HCT116 (cell line): ENCODE results near the gene CAMP. TPM values are rescaled to one million over a fixed set of nuclear protein-coding genes. Genes with fewer than 3 reads are reported as not detected.
"Not testable (repeated sequence)": the region's sequence is repeated elsewhere in the genome, so short reads cannot be mapped to it uniquely, and the experiment has no call there.

Source experiments
- ATAC-seq: fragments of 200-7000 bp; cut with Tn5 transposase; 2 replicates; pipeline ENCODE4 v1.9.1; 2020; ENCODE audit warnings: mild to moderate bottlenecking, moderate library complexity
- BruUV-seq: library from RNA; stranded (reverse); fragments of 400-500 nt; replicated peaks from 2 replicates; lab custom pipeline; 2021; lab: Mats Ljungman, UMichigan
- CTCF ChIA-PET: fragments of 300-600 bp; sonication (Branson Sonifier 250); formaldehyde crosslinking; loops from one replicate; lab custom pipeline; 2021; ENCODE audit warnings: antibody characterized with exemption; lab: Charles Lee
- POLR2A ChIA-PET: fragments of 300-600, 350-600 bp; sonication (Branson Sonifier 250); formaldehyde crosslinking; loops from one replicate; lab custom pipeline; 2021; ENCODE audit warnings: antibody characterized with exemption; lab: Charles Lee
- RAD21 ChIA-PET, 2 experiments: fragments of 300-600 bp; sonication (Branson Sonifier 250); formaldehyde crosslinking; loops; one replicate each; lab custom pipeline; 2023; ENCODE audit warnings: low total read pairs in 2 of 2; ENCODE audit not compliant: uncharacterized antibody in 2 of 2, unreplicated experiment in 2 of 2, low non-redundant PET in 1 of 2; lab: Charles Lee
- DNase-seq: peaks from one replicate; pipeline ENCODE4 v3.0.0-alpha.2; 2010; ENCODE audit warnings: low read depth, low spot score
- H2AFZ ChIP-seq: fragments of 200-600 bp; shearing (Covaris generic), sonication (generic); 2 replicates; pipeline ENCODE4 v1.6.1; 2017; ENCODE audit warnings: low read depth, mixed run types, mixed read lengths, antibody characterized with exemption, low read length; ENCODE audit not compliant: poor library complexity, severe bottlenecking
- H3K27ac ChIP-seq: 2 replicates; pipeline ENCODE4 v1.5.1; 2012; ENCODE audit warnings: low read depth, low read length
- H3K27me3 ChIP-seq: fragments of 200-600 bp; sonication (generic); 2 replicates; pipeline ENCODE4 v1.6.1; 2016; ENCODE audit warnings: mixed run types, low read length, mixed read lengths; ENCODE audit not compliant: insufficient read depth
- H3K36me3 ChIP-seq, 2 experiments: fragments of 200-500 bp in 1 of 2; fragments of 200-600 bp in 1 of 2; sonication (Bioruptor generic) in 1 of 2; sonication (generic) in 1 of 2; 2 replicates each; pipeline versions ENCODE4 v1.5.1 to v1.6.1; 2014 to 2016; ENCODE audit warnings: low read length in 2 of 2, inconsistent platforms in 1 of 2, mixed read lengths in 1 of 2, mixed run types in 1 of 2; ENCODE audit not compliant: insufficient read depth in 2 of 2, control insufficient read depth in 1 of 2
- H3K4me1 ChIP-seq, 2 experiments: fragments of 200-600 bp in 1 of 2; sonication (generic) in 1 of 2; 2 replicates each; pipeline versions ENCODE4 v1.5.1 to v1.6.1; 2012 to 2017; ENCODE audit warnings: low read length in 2 of 2, inconsistent platforms in 1 of 2, mild to moderate bottlenecking in 1 of 2, mixed read lengths in 1 of 2, mixed run types in 1 of 2, moderate library complexity in 1 of 2; ENCODE audit not compliant: insufficient read depth in 2 of 2, control insufficient read depth in 1 of 2
- H3K4me2 ChIP-seq: fragments of 200-600 bp; sonication (generic); 2 replicates; pipeline ENCODE4 v1.6.1; 2017; ENCODE audit warnings: mixed run types, low read length, mixed read lengths
- H3K4me3 ChIP-seq, 2 experiments: fragments of 200-600 bp in 1 of 2; sonication (generic) in 1 of 2; replicated peaks in 1 of 2; 2 replicates each; pipeline ENCODE4 v1.5.1; 2011 to 2016; ENCODE audit warnings: low read length in 2 of 2, control low read depth in 1 of 2, low read depth in 1 of 2, mild to moderate bottlenecking in 1 of 2, mixed read lengths in 1 of 2, mixed run types in 1 of 2
- H3K79me2 ChIP-seq: fragments of 200-600 bp; sonication (generic); 2 replicates; pipeline ENCODE4 v1.6.1; 2017; ENCODE audit warnings: mild to moderate bottlenecking, mixed run types, low read length, moderate library complexity, mixed read lengths; ENCODE audit not compliant: insufficient read depth
- H3K9ac ChIP-seq: fragments of 200-600 bp; sonication (generic); 2 replicates; pipeline ENCODE4 v1.6.1; 2016; ENCODE audit warnings: low read length, mixed read lengths
- H3K9me2 ChIP-seq: fragments of 200-600 bp; sonication (generic), shearing (Covaris generic); 2 replicates; pipeline ENCODE4 v1.6.1; 2017; ENCODE audit warnings: mixed run types, mild to moderate bottlenecking, moderate library complexity; ENCODE audit not compliant: insufficient read depth
- H3K9me3 ChIP-seq, 2 experiments: fragments of 200-500 bp in 1 of 2; fragments of 200-600 bp in 1 of 2; sonication (Bioruptor generic) in 1 of 2; sonication (generic) in 1 of 2; 2 replicates each; pipeline ENCODE4 v1.6.1; 2014 to 2017; ENCODE audit warnings: low read length in 2 of 2, mixed read lengths in 2 of 2, inconsistent platforms in 1 of 2, low read depth in 1 of 2, mild to moderate bottlenecking in 1 of 2, mixed run types in 1 of 2, moderate library complexity in 1 of 2; ENCODE audit not compliant: control insufficient read depth in 1 of 2, insufficient read depth in 1 of 2
- H4K20me1 ChIP-seq: fragments of 200-600 bp; sonication (generic), shearing (Covaris generic); 2 replicates; pipeline ENCODE4 v1.6.1; 2017; ENCODE audit warnings: mixed run types, mild to moderate bottlenecking, moderate library complexity; ENCODE audit not compliant: insufficient read depth
- ATF3 ChIP-seq: IDR thresholded peaks from 2 replicates; pipeline ENCODE4 v1.6.1; 2012
- CBX3 ChIP-seq: IDR thresholded peaks from 2 replicates; pipeline ENCODE4 v1.6.1; 2012; ENCODE audit warnings: low read depth
- CEBPB ChIP-seq: IDR thresholded peaks from 2 replicates; pipeline ENCODE4 v1.6.1; 2012; ENCODE audit warnings: low read depth
- EGR1 ChIP-seq: IDR thresholded peaks from 2 replicates; pipeline ENCODE4 v1.6.1; 2012; ENCODE audit warnings: low read depth
- EZH2 ChIP-seq: fragments of 200-600 bp; sonication (generic); IDR thresholded peaks from 2 replicates; pipeline ENCODE4 v1.6.1; 2017; ENCODE audit warnings: antibody characterized with exemption, mixed run types
- EZH2phosphoT487 ChIP-seq: fragments of 200-600 bp; IDR thresholded peaks from 2 replicates; pipeline ENCODE4 v1.6.1; 2018; ENCODE audit warnings: antibody characterized with exemption, borderline replicate concordance
- FOSL1 ChIP-seq: IDR thresholded peaks from 2 replicates; pipeline ENCODE4 v1.6.1; 2012; ENCODE audit warnings: low read depth
- JUND ChIP-seq: IDR thresholded peaks from 2 replicates; pipeline ENCODE4 v1.6.1; 2012
- POLR2AphosphoS5 ChIP-seq: IDR thresholded peaks from 2 replicates; pipeline ENCODE4 v1.6.1; 2011; ENCODE audit warnings: mild to moderate bottlenecking, low read depth, low read length, moderate library complexity
- RAD21 ChIP-seq: IDR thresholded peaks from 2 replicates; pipeline ENCODE4 v1.6.1; 2012; ENCODE audit warnings: low read depth, mild to moderate bottlenecking
- SIN3A ChIP-seq: IDR thresholded peaks from 2 replicates; pipeline ENCODE4 v1.6.1; 2012; ENCODE audit warnings: low read depth
- SP1 ChIP-seq: IDR thresholded peaks from 2 replicates; pipeline ENCODE4 v1.6.1; 2012; ENCODE audit warnings: low read depth
- SRF ChIP-seq: IDR thresholded peaks from 2 replicates; pipeline ENCODE4 v1.6.1; 2012; ENCODE audit warnings: low read depth
- TCF7L2 ChIP-seq: IDR thresholded peaks from 2 replicates; pipeline ENCODE4 v1.7.0; 2011; ENCODE audit warnings: borderline replicate concordance, inconsistent platforms; ENCODE audit not compliant: insufficient read depth, insufficient read length; ENCODE audit errors: extremely low read depth
- ZNF274 ChIP-seq: fragments of 200-500 bp; sonication (Bioruptor generic); IDR thresholded peaks from 2 replicates; pipeline ENCODE4 v1.6.1; 2014; ENCODE audit warnings: mild to moderate bottlenecking, low read depth, low read length, inconsistent platforms
- intact Hi-C: fragments of 100-400 bp; cut with micrococcal nuclease; formaldehyde crosslinking; loops from 2 replicates; pipeline ENCODE4 v1.10.0; 2022
- total RNA-seq: library from RNA; stranded (reverse); gene quantifications from one replicate; pipeline ENCODE4 v1.2.1, GENCODE V29; 2021; ENCODE audit not compliant: unreplicated experiment
- TF ChIP-seq, protein P1 (sequence below): IDR thresholded peaks from 2 replicates; pipeline ENCODE4 v1.6.1; 2011; ENCODE audit warnings: mild to moderate bottlenecking, low read length, moderate library complexity; ENCODE audit not compliant: insufficient replicate concordance; ENCODE audit errors: extremely low read depth

Gene CAMP
- total RNA-seq, 1 experiment from 2014 or later, result not detected

- BruUV-seq, result no TSS peak
- CTCF ChIA-PET, result interaction anchor here (1.2 kb wide), 1 partner anchor 15 kb away, joined by 3 read pairs; no protein-coding TSS in a partner anchor
- no peak for ATAC-seq
These were observed 13.8 kb upstream of the CAMP start for GRCh38 chr3:48209445-48209844.

DNA sequence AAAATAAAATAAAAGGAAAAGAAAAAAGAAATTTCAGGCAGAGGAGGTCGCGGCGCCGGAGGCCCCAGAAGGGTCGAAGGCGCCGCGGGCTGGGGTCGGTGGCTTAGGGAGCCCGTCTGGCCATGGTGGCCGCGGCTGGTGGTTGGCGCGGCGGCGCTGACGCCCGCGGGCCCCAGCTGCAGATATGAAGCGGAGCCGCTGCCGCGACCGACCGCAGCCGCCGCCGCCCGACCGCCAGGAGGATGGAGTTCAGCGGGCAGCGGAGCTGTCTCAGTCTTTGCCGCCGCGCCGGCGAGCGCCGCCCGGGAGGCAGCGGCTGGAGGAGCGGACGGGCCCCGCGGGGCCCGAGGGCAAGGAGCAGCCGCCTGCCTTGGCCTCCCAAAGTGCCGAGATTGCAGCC lies 12.8 kb upstream of the CAMP start:
- H3K9ac ChIP-seq, H3K9me2 ChIP-seq, ATAC-seq, H3K4me3 ChIP-seq, H3K79me2 ChIP-seq, CTCF ChIA-PET, RAD21 ChIA-PET, H3K27me3 ChIP-seq, H3K27ac ChIP-seq, H3K4me2 ChIP-seq, H3K9me3 ChIP-seq, BruUV-seq, POLR2A ChIA-PET, H2AFZ ChIP-seq, intact Hi-C loops, H4K20me1 ChIP-seq, H3K36me3 ChIP-seq, DNase-seq, H3K4me1 ChIP-seq: not testable (repeated sequence)

More at GRCh38 chr3:48209445-48209844, 13.8 kb upstream of the CAMP start:
- Histone ChIP-seq H3K4me1 (no peaks in the 10 kb centered on the region), H3K4me3 (no peak overlapping the region), H3K79me2 (no peaks in the 10 kb centered on the region), H3K9me3 (no peaks in the 10 kb centered on the region), H4K20me1 (no peaks in the 10 kb centered on the region), H3K27ac (no peak overlapping the region), H3K36me3 (no peaks in the 10 kb centered on the region), H3K4me2 (no peak overlapping the region), H3K9ac (no peak overlapping the region), H3K9me2 (no peaks in the 10 kb centered on the region), H3K27me3 (no peaks in the 10 kb centered on the region), H2AFZ (no peak overlapping the region)
- RAD21 ChIA-PET, result no interaction called here
- POLR2A ChIA-PET, result no interaction called here
- intact Hi-C loops, result no loop called here
- no peak for DNase-seq
- TF ChIP-seq SRF (no peak), EGR1 (no peak), POLR2AphosphoS5 (no peak), SIN3A (no peak), SP1 (no peak), TCF7L2 (no peak), FOSL1 (no peak), EZH2phosphoT487 (no peak), CEBPB (no peak), CBX3 (no peak), ZNF274 (no peak), ATF3 (no peak), JUND (no peak), RAD21 (no peak), EZH2 (no peak)
- TF ChIP-seq, protein P1, sequence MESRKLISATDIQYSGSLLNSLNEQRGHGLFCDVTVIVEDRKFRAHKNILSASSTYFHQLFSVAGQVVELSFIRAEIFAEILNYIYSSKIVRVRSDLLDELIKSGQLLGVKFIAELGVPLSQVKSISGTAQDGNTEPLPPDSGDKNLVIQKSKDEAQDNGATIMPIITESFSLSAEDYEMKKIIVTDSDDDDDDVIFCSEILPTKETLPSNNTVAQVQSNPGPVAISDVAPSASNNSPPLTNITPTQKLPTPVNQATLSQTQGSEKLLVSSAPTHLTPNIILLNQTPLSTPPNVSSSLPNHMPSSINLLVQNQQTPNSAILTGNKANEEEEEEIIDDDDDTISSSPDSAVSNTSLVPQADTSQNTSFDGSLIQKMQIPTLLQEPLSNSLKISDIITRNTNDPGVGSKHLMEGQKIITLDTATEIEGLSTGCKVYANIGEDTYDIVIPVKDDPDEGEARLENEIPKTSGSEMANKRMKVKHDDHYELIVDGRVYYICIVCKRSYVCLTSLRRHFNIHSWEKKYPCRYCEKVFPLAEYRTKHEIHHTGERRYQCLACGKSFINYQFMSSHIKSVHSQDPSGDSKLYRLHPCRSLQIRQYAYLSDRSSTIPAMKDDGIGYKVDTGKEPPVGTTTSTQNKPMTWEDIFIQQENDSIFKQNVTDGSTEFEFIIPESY, result no peak

DNA sequence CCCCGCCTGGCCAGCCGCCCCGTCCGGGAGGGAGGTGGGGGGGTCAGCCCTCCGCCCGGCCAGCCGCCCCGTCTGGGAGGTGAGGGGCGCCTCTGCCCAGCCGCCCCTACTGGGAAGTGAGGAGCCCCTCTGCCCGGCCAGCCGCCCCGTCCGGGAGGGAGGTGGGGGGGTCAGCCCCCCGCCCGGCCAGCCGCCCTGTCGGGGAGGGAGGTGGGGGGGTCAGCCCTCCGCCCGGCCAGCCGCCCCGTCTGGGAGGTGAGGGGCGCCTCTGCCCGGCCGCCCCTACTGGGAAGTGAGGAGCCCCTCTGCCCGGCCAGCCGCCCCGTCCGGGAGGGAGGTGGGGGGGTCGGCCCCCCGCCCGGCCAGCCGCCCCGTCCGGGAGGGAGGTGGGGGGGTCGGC lies 11.5 kb upstream of the CAMP start:
- H3K9ac ChIP-seq, H2AFZ ChIP-seq, H3K4me3 ChIP-seq, H3K36me3 ChIP-seq, H3K4me1 ChIP-seq, H3K9me3 ChIP-seq, H3K79me2 ChIP-seq, H3K9me2 ChIP-seq, CTCF ChIA-PET, H3K27me3 ChIP-seq, DNase-seq, H4K20me1 ChIP-seq, POLR2A ChIA-PET, H3K4me2 ChIP-seq, intact Hi-C loops, BruUV-seq, ATAC-seq, RAD21 ChIA-PET, H3K27ac ChIP-seq: not testable (repeated sequence)
